PFSK-1 (cell line): Measurements from ENCODE around the gene KCNJ9.

Experiments used
- FOXP2 ChIP-seq: optimal IDR thresholded peaks from 2 replicates; pipeline ENCODE3; 2011; ENCODE audit warnings: borderline replicate concordance, control low read depth, inconsistent platforms; ENCODE audit not compliant: insufficient read depth; ENCODE audit errors: extremely low read length, extremely low read depth
- POLR2AphosphoS5 ChIP-seq: IDR thresholded peaks from 2 replicates; pipeline ENCODE4 v1.6.1; 2012; ENCODE audit warnings: low read depth, mild to moderate bottlenecking, control low read depth, low read length, moderate library complexity
- SIN3A ChIP-seq: IDR thresholded peaks from 2 replicates; pipeline ENCODE4 v1.6.1; 2012; ENCODE audit warnings: mild to moderate bottlenecking, low read length, moderate library complexity, borderline replicate concordance; ENCODE audit not compliant: insufficient read depth
- TAF1 ChIP-seq: IDR thresholded peaks from 2 replicates; pipeline ENCODE4 v1.6.1; 2012; ENCODE audit warnings: low read length, control low read depth, borderline replicate concordance; ENCODE audit not compliant: insufficient read depth
- TF ChIP-seq, protein P1 (sequence below), 2 experiments: IDR thresholded peaks; 2 replicates each; pipeline versions ENCODE4 v1.6.1 to v1.8.0; 2011 to 2012; ENCODE audit warnings: low read depth in 2 of 2, low read length in 2 of 2, control low read depth in 1 of 2, inconsistent platforms in 1 of 2, mild to moderate bottlenecking in 1 of 2, moderate library complexity in 1 of 2; ENCODE audit not compliant: insufficient read depth in 1 of 2

DNA sequence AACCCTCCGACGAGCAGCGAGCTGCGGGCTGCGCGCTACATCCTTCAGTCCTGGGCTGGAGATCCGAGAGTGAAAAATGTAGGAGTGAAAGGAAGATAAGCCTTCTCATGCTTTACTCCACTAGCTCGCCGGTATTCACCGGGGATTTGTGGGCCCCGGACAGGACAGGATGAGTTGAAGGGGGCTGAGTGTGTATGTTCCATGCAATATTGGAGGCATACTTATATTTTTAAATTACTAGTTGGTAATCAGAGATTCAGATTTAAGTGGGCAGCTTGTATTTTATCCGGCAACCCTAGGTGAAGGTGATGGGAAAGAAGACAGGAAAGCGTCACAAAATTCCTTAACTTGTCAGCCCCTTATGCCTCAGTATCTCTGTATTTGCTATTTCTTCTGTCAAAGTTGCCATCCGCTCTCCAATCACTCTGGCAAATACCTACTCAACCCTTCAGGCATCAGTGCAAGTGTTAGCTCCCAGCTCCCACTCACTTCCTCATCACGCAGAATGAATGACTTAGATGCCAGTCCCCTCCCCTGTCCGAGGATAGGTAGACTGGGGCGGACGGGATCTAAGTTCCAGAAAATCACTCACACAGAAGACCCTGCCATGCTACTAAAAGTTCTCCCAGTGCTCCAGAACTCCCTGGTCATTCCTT is 49.0 kb upstream of the KCNJ9 start:
- TF ChIP-seq, protein P1, sequence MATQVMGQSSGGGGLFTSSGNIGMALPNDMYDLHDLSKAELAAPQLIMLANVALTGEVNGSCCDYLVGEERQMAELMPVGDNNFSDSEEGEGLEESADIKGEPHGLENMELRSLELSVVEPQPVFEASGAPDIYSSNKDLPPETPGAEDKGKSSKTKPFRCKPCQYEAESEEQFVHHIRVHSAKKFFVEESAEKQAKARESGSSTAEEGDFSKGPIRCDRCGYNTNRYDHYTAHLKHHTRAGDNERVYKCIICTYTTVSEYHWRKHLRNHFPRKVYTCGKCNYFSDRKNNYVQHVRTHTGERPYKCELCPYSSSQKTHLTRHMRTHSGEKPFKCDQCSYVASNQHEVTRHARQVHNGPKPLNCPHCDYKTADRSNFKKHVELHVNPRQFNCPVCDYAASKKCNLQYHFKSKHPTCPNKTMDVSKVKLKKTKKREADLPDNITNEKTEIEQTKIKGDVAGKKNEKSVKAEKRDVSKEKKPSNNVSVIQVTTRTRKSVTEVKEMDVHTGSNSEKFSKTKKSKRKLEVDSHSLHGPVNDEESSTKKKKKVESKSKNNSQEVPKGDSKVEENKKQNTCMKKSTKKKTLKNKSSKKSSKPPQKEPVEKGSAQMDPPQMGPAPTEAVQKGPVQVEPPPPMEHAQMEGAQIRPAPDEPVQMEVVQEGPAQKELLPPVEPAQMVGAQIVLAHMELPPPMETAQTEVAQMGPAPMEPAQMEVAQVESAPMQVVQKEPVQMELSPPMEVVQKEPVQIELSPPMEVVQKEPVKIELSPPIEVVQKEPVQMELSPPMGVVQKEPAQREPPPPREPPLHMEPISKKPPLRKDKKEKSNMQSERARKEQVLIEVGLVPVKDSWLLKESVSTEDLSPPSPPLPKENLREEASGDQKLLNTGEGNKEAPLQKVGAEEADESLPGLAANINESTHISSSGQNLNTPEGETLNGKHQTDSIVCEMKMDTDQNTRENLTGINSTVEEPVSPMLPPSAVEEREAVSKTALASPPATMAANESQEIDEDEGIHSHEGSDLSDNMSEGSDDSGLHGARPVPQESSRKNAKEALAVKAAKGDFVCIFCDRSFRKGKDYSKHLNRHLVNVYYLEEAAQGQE (IDR thresholded peaks at IDR 0.05; ENCODE audit: insufficient read depth in 1 of 2, low read depth in 2 of 2, low read length in 2 of 2): no peak
- TF ChIP-seq TAF1 (no peak), POLR2AphosphoS5 (no peak), SIN3A (no peak), FOXP2 (no peak)
